ENCODE measurements around the gene CCDC92B. TPM values are rescaled to one million over a fixed set of nuclear protein-coding genes. Genes with fewer than 3 reads are reported as not detected.

The CCDC92B gene
- total and polyA plus RNA-seq, 2 of the 13 experiments (the other 11 are each of a cell fraction or from before 2014, with no cell fraction given) = not detected

- TF ChIP-seq ARID4A (CRISPR knock-in tag; IDR thresholded peaks at IDR 0.05; ENCODE audit: borderline replicate concordance) (no peak), MYPOP (CRISPR knock-in tag; IDR thresholded peaks at IDR 0.05) (peak; percentile 59; the same call in 1 of the 2 replicates), MNT (IDR thresholded peaks at IDR 0.05) (no peak), ARHGAP35 (CRISPR knock-in tag; IDR thresholded peaks at IDR 0.05; ENCODE audit: borderline replicate concordance) (no peak), STAT6 (CRISPR knock-in tag; IDR thresholded peaks at IDR 0.05; ENCODE audit: borderline replicate concordance) (no peak), ZNF572 (CRISPR knock-in tag; IDR thresholded peaks at IDR 0.05) (no peak), IRF1 (CRISPR knock-in tag; IDR thresholded peaks at IDR 0.05; ENCODE audit: low read depth) (no peak), RFX5 (IDR thresholded peaks at IDR 0.05; ENCODE audit: low read depth, low read length) (no peak), ZNF777 (CRISPR knock-in tag; IDR thresholded peaks at IDR 0.05) (0 out of 2 replicates have a peak, but pooled peaks have one; percentile 2), KDM6A (CRISPR knock-in tag; IDR thresholded peaks at IDR 0.05; ENCODE audit: low read depth) (no peak), SAP130 (CRISPR knock-in tag; IDR thresholded peaks at IDR 0.05; ENCODE audit: low read depth) (no peak), ZNF263 (CRISPR knock-in tag; IDR thresholded peaks at IDR 0.05) (no peak), DDIT3 (CRISPR knock-in tag; IDR thresholded peaks at IDR 0.05) (no peak), HMGXB4 (CRISPR knock-in tag; IDR thresholded peaks at IDR 0.05; ENCODE audit: borderline replicate concordance in 1 of 2, low read depth in 1 of 2) (no peak), ZNF331 (CRISPR knock-in tag; IDR thresholded peaks at IDR 0.05) (no peak), NR0B2 (CRISPR knock-in tag; IDR thresholded peaks at IDR 0.05) (no peak)
Observed at GRCh38 chr17:2723505-2723996, 25.9 kb downstream of the CCDC92B start (continued).
